HS-5 (cell line): ENCODE measurements around the gene BCLAF1.
A peak's percentile ranks its signal among the peaks of the same experiment; 100 is the strongest.
"Not testable (repeated sequence)": the region's sequence is repeated elsewhere in the genome, so short reads cannot be mapped to it uniquely, and the experiment has no call there.

ENCODE experiments used
- DNase-seq: peaks from one replicate; pipeline ENCODE4 v3.0.0-alpha.2; 2012; ENCODE audit warnings: low read depth

BCLAF1 gene

DNA sequence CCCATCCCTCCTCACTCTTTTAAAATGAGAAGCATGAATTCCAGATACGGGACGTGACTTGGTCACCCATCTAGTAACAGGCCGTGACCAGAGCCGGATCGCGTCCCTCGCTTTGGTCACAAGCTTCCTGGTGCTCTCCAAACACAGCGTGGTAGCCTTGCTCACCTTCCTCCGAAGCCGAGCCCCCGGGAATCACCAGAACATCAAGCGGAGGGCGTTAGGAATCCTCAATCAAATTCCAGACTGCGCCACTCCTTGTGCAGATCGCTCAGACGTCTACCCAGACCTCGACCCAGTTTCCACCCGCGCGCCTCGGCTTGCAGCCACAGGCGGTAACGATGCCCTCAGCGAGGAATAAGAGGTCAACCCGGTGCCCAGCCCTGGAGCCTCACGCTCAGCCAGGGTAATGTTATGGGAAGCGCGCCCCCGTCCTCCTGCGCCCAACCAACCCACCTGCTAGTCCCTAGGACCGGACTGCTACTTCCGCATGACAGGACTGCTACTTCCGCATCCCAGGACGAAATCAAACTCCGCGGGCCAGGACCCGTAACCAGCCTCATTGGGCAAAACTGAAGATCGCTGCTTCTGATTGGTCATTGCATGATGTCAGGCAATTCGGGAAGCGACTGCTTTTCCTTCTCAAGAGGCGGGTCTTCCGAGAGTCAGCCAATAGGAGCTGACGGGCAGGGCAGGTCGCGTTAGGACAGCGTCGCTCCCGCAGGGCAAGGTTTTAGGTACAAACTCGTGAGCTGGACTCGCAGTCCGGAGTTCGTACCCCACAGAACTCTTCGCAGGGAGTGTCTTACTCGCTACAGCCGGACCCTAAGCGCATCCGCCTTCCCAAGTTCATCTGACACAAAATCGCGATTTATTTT is 39.6 kb downstream of the BCLAF1 start, which contains the start of gene MTFR2:
MTFR2 (minus strand) TSS at position 501 of the 875 bp plus-strand sequence. CDS start 1,212 bp downstream, outside the sequence.
- peak; percentile 95 for DNase-seq

DNA sequence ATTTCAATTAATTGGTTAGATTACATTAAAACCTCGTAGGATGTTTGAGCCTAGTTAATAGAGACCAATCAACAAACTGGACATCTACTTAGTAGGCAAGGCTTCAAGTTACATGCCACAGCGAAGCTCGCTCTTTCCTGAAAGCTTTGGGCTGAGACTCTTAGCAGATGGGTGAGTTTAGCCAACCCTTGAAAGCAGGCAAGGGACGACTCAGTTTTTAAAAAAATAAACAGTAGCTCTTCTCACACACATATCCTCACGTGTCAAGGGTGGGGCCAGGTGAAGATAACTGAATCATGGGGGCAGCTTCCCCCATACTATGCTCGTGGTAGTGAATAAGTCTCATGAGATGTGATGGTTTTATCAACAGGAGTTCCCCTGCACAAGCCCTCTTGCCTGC is 40.3 kb downstream of the BCLAF1 start:
- no peak for DNase-seq

DNA sequence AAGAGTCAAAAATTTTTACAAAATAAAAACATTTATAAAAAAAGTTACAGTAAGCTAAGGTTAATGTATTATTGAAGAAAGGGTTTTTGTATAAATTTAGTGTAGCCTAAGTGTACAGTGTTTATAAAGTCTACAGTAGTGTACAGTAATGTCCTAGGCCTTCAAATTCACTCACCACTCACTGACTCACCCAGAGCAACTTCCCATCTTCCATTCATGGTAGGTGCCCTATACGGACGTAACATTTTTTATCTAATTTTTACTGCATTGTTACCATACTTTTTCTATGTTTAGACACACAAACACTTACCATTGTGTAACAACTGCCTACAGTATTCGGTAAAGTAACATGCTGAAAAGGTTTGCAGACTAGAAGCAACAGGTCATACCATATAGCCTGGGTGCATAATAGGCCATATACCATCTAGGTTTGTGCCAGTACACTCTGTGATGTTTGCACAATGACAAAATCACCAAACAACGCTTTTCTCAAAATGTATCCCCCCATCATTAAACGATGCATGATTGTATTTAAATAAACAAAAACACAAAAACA is 45.5 kb downstream of the BCLAF1 start:
- no peak for DNase-seq

DNA sequence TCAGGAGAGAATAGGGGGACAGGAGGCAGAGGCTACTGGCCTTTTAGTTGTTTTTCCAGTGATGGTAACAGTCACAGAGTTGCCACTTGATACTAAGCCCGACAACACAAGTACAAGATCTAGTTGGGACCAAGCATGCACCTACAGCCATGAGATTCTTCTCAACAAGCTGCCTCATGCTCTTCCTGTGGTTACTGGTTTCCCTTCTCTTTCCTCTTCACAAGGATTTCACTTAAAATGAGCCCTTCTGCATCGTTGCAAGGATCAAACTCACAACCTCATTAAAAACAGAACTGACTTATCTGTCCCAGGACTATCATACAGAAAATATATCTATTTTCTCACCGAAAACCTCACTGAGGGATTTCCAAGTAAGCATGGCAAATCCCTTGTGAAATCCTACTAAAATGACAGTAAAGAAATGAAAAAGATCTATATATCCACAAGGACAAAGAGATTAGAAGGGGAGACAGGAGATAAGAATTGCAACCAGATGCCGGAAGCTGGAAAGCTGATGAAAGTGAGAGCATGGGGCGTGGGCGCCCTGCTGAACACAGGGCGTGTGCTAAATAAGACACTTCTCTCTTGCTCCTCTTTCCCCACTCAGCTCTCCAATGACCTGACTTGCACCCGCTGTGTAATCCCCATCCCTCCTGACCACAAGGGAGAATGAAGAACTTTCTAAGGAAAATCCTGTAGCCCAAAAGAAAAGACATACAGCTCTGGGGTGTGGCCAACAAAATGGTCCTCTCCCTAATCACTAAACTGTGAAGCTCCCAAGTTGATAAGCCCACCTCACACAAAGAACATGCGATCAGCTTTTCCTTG is 53.0 kb downstream of the BCLAF1 start:
- DNase-seq = no peak

DNA sequence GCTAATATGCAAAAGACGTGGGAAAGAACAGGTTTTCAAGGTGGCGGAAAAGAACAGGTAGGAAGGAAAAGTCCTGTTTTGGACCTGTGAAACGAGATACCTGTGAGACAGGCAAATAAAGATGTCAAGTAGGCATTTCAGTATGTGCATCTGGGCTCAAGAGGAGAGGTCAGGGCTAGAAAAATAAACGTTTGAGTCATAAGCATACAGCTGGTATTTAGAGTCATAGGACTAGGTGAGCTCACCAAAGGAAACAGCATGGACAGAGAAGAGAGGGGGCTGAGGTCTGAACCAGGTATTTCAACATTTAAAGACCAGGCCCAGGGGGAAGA is 54.4 kb downstream of the BCLAF1 start:
- no peak for DNase-seq

DNA sequence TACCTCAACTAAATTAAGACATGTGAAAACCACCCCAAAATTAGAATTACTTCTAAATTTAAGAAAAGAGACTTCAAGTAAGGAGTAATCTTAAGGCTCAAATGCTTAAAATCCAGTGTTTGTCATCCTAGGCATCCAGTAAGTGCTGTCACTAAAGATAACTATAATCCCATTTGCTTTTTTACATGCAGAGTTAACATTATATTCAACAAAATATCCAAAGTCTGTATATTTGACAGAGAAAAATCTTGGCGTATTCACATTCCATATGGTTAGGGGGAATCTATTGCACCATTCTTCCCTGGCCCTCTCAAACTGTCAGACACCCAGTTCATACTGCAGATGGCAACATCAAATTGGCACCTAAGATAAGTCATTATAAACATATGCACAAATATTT is 56.9 kb downstream of the BCLAF1 start:
- DNase-seq = no peak

DNA sequence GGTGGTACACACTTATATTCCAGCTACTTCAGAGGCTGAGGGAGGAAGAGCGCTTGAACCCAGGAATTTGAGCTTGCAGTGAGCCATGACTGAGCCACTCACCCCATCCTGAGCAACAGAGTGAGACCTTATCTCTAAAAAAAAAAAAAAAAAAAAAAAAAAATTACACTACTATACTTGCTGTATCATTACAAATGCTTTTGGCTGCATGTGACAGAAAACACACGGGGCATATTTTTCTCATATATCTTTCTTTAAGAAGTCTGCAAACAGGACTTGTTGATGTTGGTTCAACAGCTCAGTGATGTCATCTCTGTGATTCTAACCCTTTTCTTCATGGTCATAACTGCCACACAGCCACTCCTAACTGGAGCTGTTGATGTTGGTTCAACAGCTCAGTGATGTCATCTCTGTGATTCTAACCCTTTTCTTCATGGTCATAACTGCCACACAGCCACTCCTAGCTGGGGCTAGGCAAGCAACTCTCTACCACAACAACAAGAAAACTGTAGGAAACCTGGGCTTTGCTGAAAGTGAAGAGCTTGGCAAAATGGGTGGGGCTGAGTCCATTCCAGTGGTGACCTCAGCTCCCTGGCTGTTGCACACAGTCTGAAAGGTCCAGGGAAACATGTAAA is 59.3 kb downstream of the BCLAF1 start:
- no peak for DNase-seq

DNA sequence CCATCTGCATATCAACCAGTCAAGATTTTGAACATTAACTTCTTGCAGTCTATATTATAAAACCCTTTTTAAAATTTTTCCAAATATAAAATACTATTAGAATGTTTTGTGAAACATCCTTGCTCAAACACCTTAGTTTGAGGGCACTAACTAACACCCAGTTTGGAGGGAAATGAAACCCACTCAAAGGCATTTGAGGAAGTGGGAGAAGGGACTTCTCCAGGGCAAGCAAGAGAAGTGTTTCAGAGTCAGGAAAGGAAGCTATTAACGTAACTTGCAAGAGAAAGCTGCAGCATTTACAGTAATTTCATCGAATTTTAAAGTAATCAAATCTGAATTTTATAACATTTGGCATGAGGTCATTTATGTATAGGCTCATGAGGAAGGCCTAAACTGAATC is 60.8 kb downstream of the BCLAF1 start:
- DNase-seq = no peak

DNA sequence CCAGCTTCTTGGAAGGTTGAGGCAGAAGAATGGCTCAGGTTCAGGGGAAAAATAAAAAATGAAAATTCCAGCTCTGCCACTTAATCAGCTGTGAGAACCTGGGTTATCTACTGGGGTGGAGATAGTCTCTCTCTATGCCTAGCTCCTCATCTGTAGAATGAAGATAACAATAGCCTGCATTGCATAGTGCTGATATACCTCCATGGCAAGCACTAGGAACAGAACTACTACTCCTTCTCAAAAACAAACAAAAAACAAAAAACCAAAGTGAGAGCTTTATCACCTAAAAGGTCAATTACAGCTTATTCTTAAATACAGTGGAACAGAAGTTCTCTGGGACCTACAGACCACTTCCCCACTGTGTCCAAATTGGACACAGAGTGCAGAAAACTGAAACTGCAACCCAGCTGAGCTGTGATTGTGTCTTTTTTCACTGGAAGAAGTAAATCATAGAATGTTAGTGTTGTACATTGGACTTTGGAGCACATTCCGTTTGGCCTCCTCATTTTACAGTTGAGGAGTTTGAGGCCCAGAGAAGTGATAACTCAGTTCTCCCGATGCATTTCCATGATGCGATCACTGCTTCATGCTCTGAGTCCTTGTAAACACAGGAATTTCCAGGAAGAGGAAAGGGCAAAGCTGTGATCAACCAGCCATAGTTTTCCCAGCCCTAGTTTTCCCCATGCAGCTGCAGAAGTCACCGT is 62.8 kb downstream of the BCLAF1 start:
- no peak for DNase-seq

DNA sequence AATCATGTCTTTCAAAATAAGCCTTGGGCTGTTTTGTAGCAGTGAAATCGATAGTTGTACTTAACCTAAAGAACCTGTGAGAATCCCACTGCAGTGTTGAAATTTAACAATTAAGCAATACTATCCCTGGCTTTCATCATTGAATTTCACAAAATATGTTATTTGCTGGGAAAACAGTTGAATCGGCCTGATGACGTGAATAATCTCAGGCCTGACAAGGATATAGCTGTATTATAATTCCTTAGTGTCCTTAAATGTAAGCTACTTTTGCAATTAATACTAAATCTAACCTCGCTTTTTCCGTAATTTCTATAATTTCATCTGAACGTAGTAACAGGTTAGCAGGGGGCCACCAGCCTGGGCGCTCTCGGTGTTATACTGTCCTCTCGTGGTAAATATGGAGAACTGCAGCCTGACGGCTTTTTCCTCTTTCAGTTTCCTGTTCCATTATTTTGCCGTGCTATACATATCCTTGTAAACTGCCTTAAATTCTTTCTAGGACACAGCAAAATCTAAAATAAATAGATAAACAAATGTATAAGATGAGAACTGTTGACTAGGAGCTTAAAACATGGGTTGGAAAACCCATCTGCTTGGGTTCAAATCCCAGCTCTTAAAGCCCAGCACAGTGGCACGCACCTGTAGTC is 63.5 kb downstream of the BCLAF1 start:
- DNase-seq = peak; percentile 41

DNA sequence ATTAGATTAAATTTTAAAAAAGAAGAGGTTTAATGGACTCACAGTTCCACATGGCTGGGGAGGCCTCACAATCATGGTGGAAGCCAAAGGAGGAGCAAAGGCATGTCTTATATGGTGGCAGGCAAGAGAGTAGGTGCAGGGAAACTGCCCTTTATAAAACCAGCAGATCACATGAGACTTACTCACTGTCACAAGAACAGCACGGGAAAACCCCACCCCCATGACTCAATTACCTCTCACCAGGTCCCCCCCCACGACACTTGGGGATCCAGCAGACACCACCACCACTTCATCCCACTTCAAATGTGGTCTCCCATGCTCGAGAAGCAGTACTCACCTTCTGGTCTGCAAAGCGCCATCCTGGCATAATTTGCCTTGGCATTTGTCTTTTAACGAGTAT is 64.2 kb downstream of the BCLAF1 start:
- no peak for DNase-seq

DNA sequence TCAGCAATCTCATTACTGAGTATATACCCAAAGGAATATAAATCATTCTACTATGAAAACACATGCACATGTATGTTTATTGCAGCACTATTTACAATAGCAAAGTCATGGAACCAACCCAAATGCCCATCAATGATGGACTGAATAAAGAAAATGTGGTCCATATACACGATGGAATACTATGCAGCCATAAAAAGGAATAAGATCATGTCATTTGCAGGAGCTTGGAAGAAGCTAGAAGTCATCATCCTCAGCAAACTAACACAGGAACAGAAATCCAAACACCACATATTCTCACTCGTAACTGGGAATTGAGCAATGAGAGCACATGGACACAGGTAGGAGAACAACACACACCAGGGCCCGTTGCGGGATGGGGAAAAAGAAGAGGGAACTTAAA is 64.7 kb downstream of the BCLAF1 start:
- DNase-seq = not testable (repeated sequence)

DNA sequence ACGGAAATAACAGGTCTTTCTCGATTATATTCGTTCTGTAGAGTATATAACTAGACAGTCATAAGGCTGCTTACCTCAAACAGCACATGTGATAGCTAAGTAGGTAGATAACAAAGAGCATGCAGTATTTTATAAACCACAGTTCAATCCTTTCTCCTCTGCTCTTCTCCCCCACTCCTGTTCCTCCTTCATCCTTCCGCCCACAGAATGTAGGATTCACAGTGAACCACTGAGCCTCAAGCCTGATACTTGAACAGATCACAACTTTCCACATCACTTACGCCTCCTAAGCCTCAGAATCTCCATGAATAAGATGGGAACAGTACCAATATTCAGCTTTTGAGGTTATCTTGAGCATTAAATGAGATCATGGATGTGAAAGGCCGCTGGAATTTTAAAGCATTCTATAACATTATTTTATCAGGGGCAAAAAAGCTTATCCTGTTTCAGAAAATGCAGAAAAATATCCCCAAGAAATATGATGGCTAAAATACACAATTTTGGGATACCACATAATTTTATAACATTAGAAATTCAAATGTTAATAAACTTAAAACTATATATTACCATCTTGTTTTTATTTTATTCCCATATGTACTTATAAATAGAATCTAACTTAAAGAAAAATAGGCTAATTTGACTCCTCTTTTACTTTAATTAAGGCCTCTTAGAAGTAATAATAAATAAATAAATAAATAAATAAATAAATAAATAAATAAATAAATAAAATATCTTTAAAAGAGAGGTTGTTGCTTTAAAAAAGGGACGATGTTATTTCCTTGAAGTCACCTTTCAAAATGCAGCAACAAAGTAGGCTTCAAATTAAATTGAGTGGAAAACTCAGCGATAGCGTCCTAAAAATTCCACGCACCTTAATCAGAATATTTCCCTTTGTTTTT is 72.9 kb downstream of the BCLAF1 start:
- no peak for DNase-seq

DNA sequence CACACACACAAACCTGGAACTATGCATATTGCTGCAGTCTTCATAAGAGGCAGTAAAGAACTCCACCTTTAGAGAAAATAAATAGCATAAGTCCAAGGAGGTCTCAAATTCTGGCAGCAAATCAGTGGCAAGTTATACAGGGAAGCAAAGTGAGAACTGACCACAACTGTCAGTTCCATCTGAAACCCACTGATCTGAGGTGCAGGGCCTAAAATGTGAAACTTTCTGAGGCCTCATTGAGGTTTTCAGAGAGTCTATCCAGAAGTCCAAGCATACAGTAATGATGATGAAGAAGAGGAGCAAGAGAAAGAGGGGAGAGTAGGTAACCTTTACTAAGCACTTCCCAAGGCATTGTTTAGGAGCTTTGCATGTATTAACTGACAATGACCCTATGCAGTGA is 75.8 kb downstream of the BCLAF1 start:
- no peak for DNase-seq

DNA sequence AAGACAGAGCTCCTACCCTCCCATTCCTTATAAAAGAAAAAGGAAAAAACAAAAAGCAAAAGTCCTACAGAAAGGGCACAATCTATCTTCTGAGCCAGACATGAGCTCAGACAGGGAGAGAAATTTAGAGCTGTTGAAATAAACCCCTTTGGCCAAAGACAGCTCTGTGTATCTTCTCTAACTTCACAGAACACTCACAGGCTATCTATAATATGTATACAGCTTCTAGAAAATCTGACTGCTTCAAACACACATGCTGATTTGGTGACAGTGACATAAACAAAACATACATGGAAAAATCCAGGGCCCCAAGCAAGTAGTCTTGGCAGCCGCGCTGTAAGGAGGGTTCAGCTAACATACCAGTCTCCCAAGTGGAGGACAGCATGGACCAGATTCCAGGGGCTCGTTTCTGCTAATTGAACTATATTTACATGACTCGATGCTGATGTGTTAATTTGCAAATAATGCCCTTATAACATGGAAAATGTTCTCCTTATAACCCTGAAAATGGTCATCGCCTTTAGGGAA is 76.6 kb downstream of the BCLAF1 start:
- no peak for DNase-seq

DNA sequence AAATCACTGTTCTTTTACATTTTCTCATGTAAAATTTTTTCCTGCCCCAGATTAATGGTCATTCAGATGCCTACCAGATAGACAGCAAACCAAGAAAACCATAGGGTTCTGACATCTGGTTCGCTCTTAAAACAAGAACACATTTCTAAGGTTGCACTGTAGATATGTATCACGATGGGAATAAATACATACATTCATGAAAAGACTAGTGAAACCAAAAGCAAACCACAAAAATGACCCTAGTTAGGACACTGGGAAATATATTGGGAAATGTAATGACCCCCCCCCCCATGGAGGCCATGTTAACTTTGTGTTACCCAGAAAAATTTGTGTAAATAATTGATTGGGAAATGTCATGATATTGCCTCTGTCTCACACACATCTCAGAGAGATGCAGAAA is 77.0 kb downstream of the BCLAF1 start:
- DNase-seq = no peak

DNA sequence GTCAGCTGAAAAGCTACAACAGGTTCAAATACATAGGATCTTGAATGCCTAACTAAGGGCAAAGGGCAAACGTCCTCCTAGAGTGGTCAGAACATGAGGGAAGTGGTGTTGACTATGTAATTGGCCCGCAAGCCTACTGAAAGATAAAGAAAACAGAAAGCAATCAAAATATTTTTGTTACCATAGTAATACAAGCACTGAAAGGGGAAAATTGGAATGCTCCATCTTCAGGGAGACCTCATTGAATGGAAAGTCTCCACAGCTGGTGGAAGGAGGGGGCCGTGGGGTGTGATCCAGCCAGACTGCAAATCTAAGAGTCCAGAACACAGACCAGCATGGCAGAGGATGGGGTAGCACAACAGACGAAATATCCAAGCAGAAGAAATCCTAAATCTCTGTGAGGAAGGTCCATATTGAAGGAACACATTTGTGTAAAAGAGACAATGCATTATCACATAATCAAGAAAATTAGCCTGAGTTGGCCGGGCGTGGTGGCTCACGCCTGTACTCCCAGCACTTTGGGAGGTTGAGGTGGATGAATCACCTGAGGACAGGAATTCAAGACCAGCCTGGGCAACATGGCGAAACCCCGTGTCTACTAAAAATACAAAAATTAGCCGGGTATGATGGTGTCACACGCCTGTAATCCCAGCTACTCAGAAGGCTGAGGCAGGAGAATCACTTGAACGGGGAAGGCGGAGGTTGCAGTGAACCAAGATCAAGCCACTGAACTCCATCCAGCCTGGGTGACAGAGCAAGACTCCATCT is 79.1 kb downstream of the BCLAF1 start:
- no peak for DNase-seq

DNA sequence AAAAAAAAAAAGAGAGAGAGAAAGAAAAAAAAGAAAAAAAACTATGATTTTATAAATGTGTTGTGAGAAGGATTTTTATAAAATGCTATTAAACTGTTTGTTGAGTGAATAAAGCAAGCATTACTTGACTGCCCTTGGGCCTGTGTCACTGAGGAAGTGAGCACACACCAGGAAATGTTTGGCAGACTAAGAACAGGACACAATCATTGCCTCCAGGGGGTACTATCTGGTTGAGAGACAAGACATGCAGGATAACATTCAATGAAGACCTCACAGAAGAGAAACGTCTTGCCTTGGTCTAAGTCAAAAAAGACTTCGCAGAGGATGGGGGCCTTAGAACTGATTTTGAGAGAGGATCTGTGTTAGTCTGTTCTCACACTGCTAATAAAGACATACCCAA is 80.2 kb downstream of the BCLAF1 start:
- DNase-seq = no peak

DNA sequence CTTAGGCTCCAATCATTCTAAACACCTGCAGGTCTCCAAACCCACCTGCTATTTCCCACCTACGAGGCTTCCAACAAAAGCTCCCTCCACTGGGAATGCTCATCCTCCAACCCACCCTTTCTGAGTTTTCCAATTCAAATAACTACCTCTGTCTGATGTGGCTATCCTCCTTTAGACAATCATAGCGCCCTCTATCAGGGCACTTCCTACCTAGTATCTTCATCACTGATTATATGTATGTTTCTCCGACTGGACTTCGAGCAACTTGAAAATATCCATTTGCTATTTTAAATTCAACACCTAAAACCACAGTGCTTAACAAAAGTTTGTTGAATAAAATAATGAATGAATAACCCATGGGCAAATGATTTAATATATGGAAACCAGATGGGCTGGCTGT is 80.9 kb downstream of the BCLAF1 start:
- no peak for DNase-seq
